Cerebellar cortex (tissue), 1 donor: ENCODE data around the gene TCF15.
"Not testable (repeated sequence)": the region's sequence is repeated elsewhere in the genome, so short reads cannot be mapped to it uniquely, and the experiment has no call there.

ENCODE experiments used
- DNase-seq: peaks from one replicate; pipeline ENCODE4 v3.0.0-alpha.2; 2015; ENCODE audit warnings: low spot score

The TCF15 gene

DNA sequence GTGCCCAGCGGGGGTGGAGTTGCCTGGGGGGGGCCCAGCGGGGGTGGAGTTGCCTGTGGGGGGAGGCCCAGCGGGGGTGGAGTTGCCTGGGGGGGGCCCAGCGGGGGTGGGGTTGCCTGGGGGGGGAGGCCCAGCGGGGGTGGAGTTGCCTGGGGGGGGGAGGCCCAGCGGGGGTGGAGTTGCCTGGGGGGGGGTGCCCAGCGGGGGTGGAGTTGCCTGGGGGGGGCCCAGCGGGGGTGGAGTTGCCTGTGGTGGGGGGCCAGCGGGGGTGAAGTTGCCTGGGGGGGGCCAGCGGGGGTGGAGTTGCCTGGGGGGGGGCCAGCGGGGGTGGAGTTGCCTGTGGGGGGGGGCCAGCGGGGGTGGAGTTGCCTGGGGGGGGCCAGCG lies 31.9 kb upstream of the TCF15 start:
- DNase-seq, result not testable (repeated sequence)

DNA sequence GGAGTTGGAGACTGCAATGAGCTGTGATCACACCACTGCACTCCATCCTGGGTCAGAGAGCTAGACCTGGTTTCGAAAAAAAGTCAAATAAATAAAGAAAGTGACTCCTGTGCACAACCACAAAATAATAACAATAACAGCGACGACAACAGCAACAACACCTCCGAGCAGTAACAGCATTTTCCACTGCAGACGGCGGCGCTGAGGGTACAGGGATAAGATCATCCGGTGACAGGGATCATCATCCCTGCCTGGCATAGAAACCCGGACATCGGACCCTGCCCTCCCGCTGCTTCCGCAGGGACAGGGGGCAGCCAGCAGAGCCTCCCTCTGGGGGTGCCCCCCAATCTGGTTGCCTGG lies 31.4 kb upstream of the TCF15 start:
- peak; percentile 52 for DNase-seq

DNA sequence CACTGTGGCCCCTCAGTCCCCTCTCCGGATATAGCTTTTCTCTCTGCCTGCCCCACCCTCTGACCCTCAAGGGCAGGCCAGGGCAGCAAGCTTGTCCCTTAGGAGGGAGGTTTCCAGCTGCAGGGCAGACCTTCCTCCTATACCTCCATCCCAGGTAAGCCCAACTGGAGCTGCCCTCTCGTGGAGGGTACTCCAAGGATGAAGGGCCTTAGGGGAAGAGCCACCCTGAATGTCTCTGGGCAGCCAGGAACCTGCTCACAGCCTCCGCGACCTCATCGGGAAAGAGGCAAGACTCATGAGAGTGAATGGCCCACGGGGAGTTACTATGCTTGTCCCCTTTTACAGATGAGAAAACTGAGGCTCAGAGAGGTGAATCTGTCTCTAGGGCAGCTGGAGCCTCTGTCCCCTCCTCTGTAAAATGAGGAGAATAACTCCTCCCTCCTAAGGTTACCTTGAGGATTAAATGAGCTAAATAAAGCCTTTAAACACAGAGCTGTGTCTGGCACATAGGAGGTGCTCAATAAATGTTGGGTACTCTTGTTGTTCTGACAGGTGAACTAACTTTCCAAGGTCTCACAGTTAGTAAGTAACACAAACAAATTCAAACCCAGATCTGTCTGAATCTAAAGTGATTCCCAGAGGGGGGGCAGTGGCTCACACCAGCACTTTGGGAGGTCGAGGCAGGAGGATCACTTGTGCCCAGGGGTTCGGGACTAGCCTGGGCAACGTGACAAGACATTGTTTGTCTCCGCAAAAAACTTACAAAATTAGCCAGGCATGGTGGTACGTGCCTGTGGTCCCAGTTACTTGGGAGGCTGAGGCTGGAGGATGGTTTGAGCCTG lies 30.8 kb upstream of the TCF15 start:
- peak; percentile 19 for DNase-seq

DNA sequence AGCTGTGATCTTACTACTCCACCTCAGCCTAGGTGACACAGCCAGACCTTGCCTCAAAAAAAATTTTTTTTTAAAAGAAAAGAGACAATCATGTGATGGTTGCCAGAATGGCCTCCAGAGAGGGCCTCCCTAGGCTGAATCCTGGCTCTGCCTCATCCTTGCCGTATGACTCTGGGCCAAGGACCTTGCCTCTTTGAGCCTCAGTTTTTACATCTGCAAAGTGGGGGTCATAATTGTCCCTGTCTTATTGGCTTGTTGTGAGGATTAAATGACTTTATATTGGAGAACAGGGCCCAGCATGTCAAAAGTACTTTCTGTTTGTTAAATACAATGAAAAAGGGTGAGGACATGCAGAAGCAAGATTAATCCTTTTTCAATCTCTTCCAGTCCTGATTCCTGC lies 28.5 kb upstream of the TCF15 start:
- DNase-seq, result no peak

DNA sequence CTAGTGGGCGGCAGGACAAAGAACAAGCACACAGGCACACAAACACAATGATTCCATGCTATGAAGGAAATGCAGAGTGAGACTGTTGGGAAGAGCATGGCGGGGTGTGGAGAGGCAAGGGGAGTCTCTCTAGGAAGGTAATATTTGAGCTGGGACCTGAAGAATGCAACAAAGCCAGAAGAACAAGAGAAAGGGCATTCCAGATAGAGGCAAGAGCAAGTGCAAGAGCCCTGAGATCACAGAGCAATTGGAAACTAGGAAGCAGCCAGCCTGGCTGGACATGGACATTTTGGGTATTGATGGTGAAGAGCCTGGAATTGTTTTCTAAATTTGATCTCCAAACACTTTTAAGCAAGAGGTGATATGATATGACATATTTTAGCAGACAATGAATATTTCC lies 27.4 kb upstream of the TCF15 start:
- no peak for DNase-seq

DNA sequence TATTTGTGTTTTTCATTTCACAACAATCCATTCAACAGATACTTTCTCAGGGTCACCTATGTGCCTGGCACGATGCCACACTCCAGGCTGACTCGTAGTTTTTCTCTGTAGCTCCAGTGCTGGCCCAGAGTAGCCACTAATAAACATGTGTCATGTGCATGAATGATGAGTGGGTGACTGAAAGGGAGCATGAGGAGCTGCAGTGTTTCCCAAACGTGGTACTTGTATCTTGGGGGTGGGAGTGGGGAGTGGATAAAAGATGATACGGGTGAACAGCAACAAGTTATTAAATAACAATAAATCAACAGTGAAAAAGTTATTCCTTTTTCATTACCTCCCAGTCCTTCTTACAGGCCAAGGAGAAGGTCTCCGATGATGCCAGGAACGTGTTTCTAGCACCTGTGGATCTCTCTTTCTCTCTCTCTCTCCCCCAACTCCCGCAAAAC lies 25.8 kb upstream of the TCF15 start:
- no peak for DNase-seq

DNA sequence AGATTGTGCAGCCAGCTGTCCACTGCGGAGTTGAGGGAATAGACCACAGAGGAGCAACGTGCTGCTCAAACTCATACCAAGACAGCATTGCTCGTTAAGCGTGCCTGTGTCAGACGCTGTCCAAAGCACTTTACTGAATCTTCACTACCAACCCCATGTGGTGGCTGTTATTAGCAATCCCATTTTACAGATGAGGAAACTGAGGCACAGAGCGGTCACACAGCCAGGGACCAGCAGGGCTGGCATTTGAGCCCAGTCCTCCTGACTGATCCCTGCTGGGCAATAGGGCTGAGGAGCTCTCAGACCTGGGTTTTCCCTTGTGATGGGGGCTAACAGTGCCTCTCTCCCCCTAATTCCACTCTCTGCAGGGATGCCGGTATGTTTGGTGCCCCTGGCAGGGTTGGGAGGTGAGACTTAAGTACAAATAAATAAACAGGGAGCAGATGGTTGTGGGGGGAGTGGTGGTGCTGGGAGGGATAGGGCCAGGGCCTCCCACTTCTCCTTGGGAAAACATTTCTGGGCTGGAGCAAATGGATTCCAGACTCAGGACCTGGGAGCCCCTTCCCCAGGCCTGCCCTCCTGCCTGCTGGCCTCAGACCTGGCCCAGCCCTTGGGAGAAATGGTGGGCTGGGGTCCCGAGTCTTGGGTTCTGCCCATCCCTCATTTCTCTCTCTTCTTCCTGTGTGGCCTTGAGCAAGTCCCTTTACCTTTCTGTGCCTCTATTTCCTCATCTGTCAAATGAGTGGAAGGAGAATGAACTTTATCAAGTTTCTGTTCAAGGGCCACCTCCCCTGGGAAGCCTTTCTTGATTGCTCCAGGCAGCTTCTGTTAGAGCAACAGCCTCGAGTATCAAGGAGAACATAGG lies 25.2 kb upstream of the TCF15 start:
- no peak for DNase-seq

DNA sequence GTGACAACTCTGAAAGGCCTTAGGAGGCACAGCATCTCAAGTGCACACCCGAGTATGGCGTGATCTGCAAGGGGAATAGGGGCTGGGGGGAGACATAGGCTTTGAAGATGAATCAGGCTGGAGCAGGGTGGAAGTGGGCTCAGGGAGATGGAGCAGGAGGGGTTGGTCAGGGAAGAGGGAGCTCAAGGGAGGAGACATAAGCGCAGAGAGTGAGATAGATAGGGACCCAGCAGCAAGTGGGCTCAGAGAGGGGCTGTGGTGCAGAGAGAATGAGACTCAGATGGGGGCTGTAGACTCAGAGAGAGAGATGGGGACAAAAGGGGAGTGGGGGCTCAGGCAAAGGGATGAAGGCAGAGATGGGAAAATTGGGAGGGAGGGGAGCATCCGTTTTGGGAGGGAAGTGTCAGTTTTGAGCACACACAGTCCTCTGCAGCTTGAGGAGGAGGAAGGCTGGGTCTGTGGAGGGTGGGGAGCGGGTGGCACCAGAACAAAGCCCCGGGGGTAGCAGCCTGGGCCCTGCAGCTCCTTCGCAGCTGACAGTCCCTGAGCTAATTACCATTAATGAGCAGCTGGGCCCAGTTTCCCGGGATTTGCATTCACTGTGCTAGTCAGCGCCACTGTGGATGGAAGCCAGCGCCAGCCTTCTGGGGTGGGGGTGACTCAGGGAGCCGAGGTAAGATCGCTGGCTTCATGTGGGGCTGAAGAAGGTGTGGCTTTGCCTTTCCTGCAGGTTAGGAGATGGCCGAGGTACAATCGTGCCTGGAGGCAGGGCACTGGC lies 24.2 kb upstream of the TCF15 start:
- DNase-seq, result no peak

DNA sequence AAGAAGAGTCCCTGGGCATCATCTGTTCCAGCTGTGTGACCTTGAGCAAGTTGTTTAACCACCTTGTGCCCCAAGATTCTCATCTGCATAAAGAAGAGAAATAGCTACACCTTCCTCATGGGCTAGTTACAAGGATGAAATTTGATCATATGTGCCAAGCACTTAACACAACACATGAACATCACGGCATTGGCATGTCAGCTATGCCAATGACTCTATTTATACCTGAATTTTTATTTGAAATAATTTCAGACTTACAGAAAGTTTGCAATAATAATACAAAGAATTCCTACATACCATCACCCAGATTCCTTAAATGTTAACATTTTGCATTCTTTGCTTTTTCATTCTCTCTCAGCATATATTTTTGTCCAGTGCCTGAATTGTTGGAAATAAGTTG lies 21.0 kb upstream of the TCF15 start:
- DNase-seq, result no peak

DNA sequence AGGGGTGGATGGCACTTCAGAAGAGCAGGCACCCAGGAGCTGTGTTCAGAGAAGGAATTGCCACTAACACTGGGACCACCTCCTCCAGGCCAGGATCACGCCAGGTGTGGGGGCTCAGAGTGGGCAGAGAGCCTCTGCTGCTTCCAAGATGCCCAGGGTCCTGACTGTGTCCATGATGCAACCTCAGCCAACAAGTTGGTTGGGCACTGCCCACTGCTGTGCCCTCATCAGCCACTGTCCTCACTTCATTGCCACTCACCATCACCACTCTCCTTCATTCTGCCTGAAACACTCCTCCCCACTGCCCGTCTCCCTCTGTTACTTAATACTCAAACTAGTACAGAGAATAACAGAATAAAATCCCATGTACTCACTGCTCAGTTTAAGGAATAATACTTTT lies 16.5 kb upstream of the TCF15 start:
- DNase-seq, result no peak

DNA sequence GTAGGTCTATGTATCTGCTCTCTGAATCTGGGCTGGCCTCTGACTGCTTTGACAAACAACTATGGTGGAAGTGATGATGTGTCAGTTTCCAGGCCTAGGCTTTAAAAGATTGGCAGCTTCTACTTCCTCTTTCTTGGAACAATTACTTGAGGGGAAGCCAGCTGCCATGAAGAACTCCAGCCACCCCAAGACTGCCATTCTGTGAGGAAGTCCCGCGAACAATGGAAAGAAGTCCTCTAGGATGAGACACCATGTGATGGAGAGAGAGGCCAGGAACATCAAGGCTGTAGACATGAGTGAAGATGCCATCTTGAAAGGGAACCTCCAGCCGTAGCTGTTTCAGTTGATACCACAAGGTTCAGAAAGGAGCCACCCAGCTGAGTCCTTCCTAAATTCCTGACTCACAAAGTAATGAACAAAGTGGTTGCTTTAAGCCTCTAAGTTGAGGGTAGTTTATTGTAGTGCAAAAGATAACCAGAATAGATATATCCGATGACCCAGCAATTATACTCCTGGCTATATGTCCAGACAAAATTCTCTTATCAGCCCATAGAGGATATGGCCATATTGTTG lies 15.3 kb upstream of the TCF15 start:
- no peak for DNase-seq

DNA sequence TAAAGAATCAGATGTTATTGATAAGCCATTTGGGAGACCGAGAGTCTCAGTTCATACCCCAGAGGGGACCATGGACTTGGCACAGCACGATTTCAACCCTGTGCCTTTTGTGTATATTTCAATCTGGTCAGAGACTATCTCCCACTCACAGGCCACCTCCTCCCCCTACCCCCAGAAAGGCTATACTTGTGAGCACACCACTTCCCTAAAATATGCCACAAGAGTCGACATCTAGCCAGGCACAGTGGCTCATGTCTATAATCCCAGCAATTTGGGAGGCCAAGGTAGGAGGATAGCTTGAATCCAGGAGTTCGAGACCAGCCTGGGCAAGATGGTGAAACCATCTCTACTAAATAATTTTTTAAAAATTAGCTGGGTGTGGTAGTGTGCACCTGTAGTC lies 13.6 kb upstream of the TCF15 start:
- DNase-seq, result no peak

DNA sequence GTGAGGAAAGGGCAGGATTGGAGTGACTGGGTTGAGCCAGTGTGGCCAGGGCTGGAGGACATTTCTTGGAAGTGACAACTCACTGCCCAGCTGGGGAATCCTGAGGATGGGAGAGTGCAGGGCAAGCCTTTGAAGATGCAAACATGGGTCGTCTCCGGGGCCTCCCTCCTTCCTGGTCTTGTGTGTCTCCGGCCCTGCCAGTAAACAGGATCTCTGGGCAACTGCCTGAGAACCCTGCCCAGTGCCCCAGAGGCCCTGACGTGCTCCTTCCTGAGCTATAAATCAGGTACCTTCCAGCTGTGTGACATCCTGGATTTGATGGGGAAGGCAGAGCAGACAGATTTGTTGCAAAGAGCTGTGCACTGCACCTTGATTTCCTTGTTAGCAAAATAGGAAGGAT lies 12.9 kb upstream of the TCF15 start:
- DNase-seq, result no peak

DNA sequence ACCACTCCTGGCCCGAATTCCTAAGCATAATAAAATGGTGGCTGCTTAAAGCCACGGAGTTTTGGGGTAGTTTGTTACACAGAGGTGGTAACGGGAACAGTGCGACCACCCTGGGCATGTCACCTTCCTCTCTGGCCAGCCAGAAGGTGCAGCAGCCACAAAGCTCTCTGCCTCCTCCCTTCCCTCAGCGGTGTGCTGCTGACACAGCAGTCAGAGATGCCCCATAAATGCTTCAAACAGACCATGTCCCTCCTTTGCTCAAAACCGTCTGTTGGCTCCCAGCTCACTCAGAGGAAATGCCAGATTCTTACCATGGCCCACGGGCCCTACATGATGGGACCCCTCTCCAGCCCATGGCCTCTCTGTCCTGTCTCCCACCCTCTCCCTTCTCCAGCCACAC lies 12.1 kb upstream of the TCF15 start:
- no peak for DNase-seq

DNA sequence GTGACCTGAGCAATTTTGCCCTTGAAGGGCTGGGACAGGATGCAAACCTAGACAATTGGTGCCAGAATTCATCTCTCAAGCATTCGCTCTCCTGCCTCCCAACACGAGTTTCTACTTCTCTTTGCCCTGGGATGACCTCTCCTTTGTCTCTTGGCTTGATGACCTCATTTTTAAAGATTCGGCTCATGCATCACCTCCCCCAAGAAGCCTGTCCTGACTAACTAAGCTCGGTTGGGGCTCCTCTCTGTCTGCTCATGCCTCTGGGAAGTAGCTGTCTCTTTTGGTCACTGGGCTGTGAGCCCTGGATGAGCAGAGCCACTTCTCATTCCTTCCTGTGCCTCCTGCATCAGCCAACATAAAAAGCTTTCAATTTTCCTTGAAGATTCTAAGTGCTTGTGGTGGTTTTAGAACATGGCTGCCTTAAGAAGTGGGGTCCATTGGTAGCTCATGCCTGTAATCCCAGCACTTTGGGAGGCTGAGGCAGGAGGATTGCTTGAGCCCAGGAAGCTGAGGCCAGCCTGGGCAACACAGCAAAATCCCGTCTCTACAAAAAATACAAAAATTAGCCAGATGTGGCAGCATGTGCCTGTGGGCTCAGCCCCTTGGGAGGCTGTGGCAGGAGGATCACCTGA lies 11.1 kb upstream of the TCF15 start:
- no peak for DNase-seq

DNA sequence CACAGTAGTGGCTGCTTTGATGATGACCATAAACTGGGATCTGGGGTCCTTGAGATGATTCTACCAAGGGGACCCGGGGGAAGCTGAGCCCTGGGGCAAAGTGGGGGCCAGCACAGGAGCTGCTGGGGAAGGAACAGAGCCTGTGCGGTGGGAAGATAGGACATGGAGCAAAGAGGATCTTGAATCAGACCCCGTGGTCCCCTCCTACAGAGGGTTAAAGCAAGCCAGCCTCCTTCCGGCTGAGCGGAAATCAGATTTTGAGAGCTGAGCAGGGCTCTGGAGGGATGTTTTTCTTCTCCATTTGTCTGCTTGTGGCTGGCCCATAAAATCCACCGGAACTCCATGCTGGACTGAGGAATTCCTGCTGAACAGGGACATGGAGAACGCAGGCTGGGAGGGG lies 10.1 kb upstream of the TCF15 start:
- DNase-seq, result no peak

DNA sequence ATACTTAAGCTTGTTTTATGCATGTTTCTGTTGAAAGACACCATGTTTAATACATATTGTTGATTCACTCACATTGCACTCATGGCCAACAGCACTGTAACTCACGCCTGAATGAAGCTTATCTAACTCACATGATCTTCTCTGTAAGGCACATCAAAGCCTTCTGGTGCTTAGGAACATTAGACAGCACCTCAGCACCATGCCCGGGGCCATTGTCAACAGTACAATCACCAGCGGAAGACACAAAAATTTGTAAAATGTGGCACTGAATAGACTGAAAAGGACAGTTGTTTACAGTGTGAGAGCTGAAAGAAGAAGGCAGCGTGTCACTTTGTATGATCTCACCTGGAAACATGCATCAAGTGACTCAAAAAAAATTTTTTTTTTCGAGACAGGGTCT lies 8.9 kb upstream of the TCF15 start:
- no peak for DNase-seq

DNA sequence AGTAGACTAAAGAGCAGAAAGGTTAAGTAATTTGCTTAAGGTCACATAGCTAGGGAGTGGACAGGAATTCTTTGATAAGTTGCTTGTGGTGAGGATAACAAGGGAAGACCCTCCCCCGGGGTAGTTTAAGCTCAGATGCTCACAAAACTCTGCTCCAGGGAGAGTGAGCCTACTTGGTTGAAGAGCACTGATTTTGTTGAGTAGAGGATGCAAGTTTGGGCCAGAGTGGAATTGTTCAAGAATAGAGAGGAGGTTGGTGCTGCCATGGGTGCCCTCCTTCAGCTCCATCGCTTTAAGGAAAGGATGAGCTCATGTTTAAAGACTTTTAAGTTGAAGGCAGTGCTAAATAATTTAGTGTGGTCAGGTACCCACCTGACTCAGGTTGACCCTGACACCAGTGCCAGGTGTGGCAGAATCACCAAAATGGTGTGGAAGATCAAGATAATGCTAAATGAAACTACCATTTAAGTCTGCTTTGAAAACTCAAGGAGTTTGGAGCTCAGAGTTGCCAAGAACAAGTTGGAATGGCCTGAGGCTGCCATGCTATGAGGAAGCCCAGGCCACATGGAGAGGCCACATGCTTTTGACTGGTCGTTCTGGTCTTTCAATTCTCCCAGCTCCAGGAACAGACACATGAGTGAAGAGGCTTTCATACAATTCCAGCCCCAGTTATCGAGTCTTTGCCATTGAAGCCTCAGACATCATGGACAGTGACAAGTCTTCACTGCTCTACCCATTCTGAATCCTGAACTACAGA lies 8.0 kb upstream of the TCF15 start:
- no peak for DNase-seq

DNA sequence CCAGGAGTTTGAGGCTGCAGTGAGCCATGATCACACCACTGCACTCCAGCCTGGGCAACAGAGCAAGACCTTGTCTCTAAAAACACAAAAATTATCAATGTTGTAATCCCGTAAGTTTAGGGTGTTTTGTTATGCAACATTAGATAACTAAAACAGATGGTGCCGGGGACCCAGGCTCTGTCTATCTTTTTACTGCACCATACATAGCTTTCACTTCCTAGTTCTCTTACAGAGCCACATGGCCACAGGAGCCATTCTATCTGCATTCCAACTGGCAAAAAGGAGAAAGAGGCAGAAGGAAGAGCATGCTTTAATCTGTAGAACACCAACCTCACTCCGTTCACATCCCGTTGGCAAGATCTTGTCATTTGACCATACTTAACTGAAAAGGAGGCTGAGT lies 5.4 kb upstream of the TCF15 start:
- DNase-seq, result no peak

DNA sequence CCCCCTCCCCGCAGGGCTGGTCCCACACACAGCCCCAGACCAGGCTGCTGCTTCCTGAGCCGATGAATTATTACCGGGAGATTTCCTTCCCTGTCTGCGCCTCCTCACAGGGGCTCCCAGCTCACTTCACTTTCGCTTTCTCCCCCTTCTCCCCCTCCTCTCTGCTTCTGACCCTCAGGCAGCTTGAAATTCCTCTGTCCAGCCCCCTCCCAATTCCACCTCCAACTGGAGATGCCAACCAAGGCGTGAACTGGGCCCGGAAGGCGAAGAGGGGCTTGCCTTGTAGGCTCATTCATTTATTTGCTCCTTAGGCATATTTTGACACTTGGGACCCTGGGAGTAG lies 1.7 kb upstream of the TCF15 start:
- DNase-seq, result no peak
